ENCODE measurements around the gene TPRN.

Gene TPRN

GRCh38 chr9:137188086-137188489 is 12.5 kb downstream of the TPRN start:
- TF ChIP-seq, protein P1, sequence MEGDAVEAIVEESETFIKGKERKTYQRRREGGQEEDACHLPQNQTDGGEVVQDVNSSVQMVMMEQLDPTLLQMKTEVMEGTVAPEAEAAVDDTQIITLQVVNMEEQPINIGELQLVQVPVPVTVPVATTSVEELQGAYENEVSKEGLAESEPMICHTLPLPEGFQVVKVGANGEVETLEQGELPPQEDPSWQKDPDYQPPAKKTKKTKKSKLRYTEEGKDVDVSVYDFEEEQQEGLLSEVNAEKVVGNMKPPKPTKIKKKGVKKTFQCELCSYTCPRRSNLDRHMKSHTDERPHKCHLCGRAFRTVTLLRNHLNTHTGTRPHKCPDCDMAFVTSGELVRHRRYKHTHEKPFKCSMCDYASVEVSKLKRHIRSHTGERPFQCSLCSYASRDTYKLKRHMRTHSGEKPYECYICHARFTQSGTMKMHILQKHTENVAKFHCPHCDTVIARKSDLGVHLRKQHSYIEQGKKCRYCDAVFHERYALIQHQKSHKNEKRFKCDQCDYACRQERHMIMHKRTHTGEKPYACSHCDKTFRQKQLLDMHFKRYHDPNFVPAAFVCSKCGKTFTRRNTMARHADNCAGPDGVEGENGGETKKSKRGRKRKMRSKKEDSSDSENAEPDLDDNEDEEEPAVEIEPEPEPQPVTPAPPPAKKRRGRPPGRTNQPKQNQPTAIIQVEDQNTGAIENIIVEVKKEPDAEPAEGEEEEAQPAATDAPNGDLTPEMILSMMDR (IDR thresholded peaks at IDR 0.05; ENCODE audit: insufficient read depth, low read length, missing control alignments): no peak
- ChIA-PET POLR2A (interaction anchor here (1.0 to 2.7 kb wide), 8 partner anchors 11 to 58 kb away, joined by 3 to 15 read pairs (median 5); partner anchors contain the start of genes RNF224, TPRN and TUBB4B), CTCF (interaction anchor here (1.3 to 3.4 kb wide), 7 partner anchors 10 to 54 kb away, joined by 4 to 30 read pairs (median 10); partner anchors contain the start of genes RNF224 and TMEM210)
- DNase-seq (ENCODE audit: low read depth, low spot score): no peak
- H3K4me3 ChIP-seq (ENCODE audit: low read depth, low read length): peak overlapping the region; percentile 96

DNA sequence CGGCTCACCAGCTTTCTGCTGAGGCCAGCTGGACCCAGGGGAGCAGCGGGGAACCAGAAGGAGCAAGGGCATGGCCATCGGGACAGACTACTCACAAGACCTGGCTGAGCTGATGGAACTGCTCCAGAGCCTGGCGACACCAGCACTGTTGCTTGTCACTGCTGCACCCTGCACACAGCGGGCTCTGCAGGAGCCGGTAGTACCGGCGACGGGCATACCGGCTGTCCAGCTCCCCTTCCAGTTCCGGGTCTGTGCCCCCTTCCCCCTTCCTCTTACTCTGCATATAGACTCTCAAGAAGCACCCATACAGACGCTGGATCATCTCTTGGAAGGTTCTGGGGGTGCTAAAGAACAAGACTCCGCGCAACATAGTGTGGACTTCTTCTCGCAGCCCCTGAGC is 13.2 kb downstream of the TPRN start:
- TF ChIP-seq, protein P1 (IDR thresholded peaks at IDR 0.05; ENCODE audit: insufficient read depth, low read length, missing control alignments): no peak
- ChIA-PET CTCF (interaction anchor here (1.3 to 3.4 kb wide), 3 partner anchors 11 to 36 kb away, joined by 4 to 30 read pairs (median 10); partner anchors contain the start of gene TMEM210), POLR2A (interaction anchor here (1.1 to 2.7 kb wide), 3 partner anchors 13 to 53 kb away, joined by 3 to 15 read pairs (median 5); partner anchors contain the start of genes RNF224, TPRN and TUBB4B)
- peak overlapping the region; percentile 96 for H3K4me3 ChIP-seq (ENCODE audit: low read depth, low read length)
- no peak for DNase-seq (ENCODE audit: low read depth, low spot score)

GRCh38 chr9:137186385-137186784 is 14.2 kb downstream of the TPRN start:
- no peak overlapping the region for H3K4me3 ChIP-seq (ENCODE audit: low read depth, low read length)
- POLR2A ChIA-PET: no interaction called here
- CTCF ChIA-PET: no interaction called here
- DNase-seq (ENCODE audit: low read depth, low spot score): no peak
- TF ChIP-seq, protein P1 (IDR thresholded peaks at IDR 0.05; ENCODE audit: insufficient read depth, low read length, missing control alignments): no peak

DNA sequence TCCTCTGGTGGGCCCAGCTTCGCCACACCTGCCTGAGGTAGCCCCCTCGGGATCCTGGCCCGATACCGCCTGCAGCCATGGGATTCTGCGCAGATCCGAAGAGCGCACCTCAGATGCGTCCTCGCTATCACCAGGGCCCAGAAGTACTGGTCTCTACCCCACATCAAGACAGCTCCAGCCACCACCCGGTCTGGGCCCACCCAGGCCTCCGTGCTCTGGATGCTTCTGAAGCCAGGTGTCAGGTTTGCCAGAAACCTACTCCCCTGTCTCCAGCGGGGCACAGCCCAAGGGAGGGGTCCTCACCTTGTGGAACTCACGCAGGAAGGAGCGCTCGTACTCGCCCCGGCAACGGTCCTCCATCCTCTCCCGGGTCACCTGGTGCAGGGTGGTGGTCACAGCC is 14.6 kb downstream of the TPRN start:
- DNase-seq (ENCODE audit: low read depth, low spot score): no peak
- ChIA-PET CTCF (no interaction called here), POLR2A (no interaction called here)
- TF ChIP-seq, protein P1 (IDR thresholded peaks at IDR 0.05; ENCODE audit: insufficient read depth, low read length, missing control alignments): no peak
- H3K4me3 ChIP-seq (ENCODE audit: low read depth, low read length): no peak overlapping the region

DNA sequence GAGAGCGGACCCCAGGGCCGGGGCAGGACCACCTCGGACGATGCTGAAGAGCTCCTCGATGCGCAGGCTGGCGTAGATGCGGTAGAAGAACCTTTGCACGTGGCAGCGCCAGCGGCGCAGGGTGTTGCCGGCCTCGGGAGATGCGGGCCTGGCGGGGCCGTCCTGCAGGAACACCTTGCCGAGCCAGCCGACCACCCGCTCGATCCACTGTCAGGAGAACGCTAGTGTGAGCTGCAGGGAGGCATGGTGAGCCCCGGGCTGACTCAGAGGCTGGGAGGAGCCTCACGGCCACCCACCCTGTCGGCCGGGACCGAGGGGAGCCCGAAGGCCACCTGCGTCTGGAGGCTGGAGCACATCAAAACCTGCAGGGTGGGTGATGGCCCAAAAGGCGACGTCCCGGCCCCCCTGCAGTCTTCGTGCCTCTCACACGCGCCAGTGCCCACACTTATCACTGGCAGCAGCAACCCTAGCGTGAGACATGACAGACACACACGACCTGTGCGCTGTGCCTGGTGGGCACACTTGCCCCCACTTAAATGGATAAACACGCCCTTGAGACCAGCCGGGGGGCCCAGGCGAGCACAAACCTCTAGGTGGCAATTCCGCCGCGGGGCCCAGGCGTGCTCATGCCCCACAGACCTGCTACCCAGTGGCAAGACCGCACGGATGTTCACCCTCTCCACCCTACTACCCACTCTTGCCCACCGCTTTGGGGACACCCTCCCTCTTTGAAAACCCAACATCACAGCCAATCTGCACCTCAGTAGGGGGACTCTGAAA is 15.5 kb downstream of the TPRN start:
- DNase-seq (ENCODE audit: low read depth, low spot score): no peak
- ChIA-PET POLR2A (no interaction called here), CTCF (no interaction called here)
- TF ChIP-seq, protein P1 (IDR thresholded peaks at IDR 0.05; ENCODE audit: insufficient read depth, low read length, missing control alignments): no peak
- no peak overlapping the region for H3K4me3 ChIP-seq (ENCODE audit: low read depth, low read length)

DNA sequence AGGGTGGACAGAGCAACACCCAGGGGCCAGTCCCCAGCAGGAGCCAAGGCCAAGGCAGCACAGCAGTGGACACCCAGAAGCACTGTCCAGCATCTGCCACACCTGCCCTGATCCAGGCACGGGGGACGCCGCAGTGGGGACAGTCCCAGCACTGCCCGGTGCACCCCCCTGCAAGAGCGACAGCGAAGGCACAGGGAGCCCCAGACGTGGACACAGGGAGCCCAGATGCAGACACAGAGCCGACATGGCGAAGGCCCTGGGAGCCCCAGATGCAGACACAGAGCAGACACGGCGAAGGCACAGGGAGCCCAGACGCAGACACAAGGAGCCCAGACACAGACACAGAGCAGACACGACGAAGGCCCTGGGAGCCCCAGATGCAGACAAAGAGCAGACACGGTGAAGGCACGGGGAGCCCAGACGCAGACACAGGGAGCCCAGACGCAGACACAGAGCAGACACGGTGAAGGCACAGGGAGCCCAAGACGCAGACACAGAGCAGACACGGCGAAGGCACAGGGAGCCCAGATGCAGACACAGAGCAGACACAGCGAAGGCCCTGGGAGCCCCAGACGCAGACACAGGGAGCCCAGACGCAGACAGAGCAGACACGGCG is 16.5 kb downstream of the TPRN start:
- POLR2A ChIA-PET: no interaction called here
- DNase-seq (ENCODE audit: low read depth, low spot score): no peak
- CTCF ChIA-PET: no interaction called here
- no peak overlapping the region for H3K4me3 ChIP-seq (ENCODE audit: low read depth, low read length)
- TF ChIP-seq, protein P1 (IDR thresholded peaks at IDR 0.05; ENCODE audit: insufficient read depth, low read length, missing control alignments): no peak

Data from AG04449 (cell line).